MM.1S (cell line): ENCODE data around the gene BID.

Source experiments
- DNase-seq: peaks from one replicate; pipeline ENCODE4 v3.0.0-alpha.2; 2015
- H2AFZ ChIP-seq: fragments of 300-600 bp; sonication (generic); 2 replicates; pipeline ENCODE4 v1.6.0; 2016; ENCODE audit warnings: antibody characterized with exemption, low read length
- H3F3A ChIP-seq: fragments of 300-600 bp; sonication (generic); 2 replicates; pipeline ENCODE4 v1.6.1; 2016; ENCODE audit warnings: mild to moderate bottlenecking, antibody characterized with exemption, low read length, moderate library complexity, mixed read lengths; ENCODE audit not compliant: insufficient read depth
- H3K27ac ChIP-seq: fragments of 300-600 bp; sonication (generic); 2 replicates; pipeline ENCODE4 v1.5.1; 2016; ENCODE audit warnings: mild to moderate bottlenecking, low read length
- H3K27me3 ChIP-seq: fragments of 300-600 bp; sonication (generic); replicated peaks from 2 replicates; pipeline ENCODE4 v1.6.0; 2016; ENCODE audit warnings: low read length; ENCODE audit not compliant: insufficient read depth
- H3K36me3 ChIP-seq: fragments of 300-600 bp; sonication (generic); replicated peaks from 2 replicates; pipeline ENCODE4 v1.6.1; 2016; ENCODE audit warnings: mild to moderate bottlenecking, low read length, mixed read lengths; ENCODE audit not compliant: insufficient read depth
- H3K4me1 ChIP-seq: fragments of 300-600 bp; sonication (generic); 2 replicates; pipeline ENCODE4 v1.6.1; 2016; ENCODE audit warnings: low read length, mixed read lengths
- H3K4me2 ChIP-seq: fragments of 300-600 bp; sonication (generic); 2 replicates; pipeline ENCODE4 v1.6.0; 2016; ENCODE audit warnings: low read depth, low read length
- H3K4me3 ChIP-seq: fragments of 300-600 bp; sonication (generic); 2 replicates; pipeline ENCODE4 v1.5.1; 2016; ENCODE audit warnings: low read length, mixed read lengths
- H3K79me2 ChIP-seq: fragments of 300-600 bp; sonication (generic); 2 replicates; pipeline ENCODE4 v1.6.1; 2016; ENCODE audit warnings: mixed run types, low read length, mixed read lengths
- H3K9ac ChIP-seq: fragments of 300-600 bp; sonication (generic); 2 replicates; pipeline ENCODE4 v1.6.1; 2016; ENCODE audit warnings: low read length, mixed read lengths
- H3K9me2 ChIP-seq: fragments of 300-600 bp; sonication (generic); replicated peaks from 2 replicates; pipeline ENCODE4 v1.6.1; 2016; ENCODE audit warnings: mild to moderate bottlenecking, low read length, mixed read lengths; ENCODE audit not compliant: insufficient read depth
- H3K9me3 ChIP-seq: fragments of 300-600 bp; sonication (generic); replicated peaks from 2 replicates; pipeline ENCODE4 v1.6.1; 2016; ENCODE audit warnings: mild to moderate bottlenecking, low read length, mixed read lengths; ENCODE audit not compliant: insufficient read depth
- H4K20me1 ChIP-seq: fragments of 300-600 bp; sonication (generic); 2 replicates; pipeline ENCODE4 v1.6.1; 2016; ENCODE audit warnings: mild to moderate bottlenecking, low read length, moderate library complexity, mixed read lengths; ENCODE audit not compliant: insufficient read depth
- CTCF ChIP-seq: fragments of 300-600 bp; sonication (generic); IDR thresholded peaks from 2 replicates; pipeline ENCODE4 v1.5.1; 2016; ENCODE audit warnings: antibody characterized with exemption, low read length, mixed read lengths
- EZH2 ChIP-seq: fragments of 300-600 bp; sonication (generic); optimal IDR thresholded peaks from 2 replicates; pipeline ENCODE3; 2017; ENCODE audit warnings: low read depth, mild to moderate bottlenecking, antibody characterized with exemption, low read length, mixed read lengths
- EZH2phosphoT487 ChIP-seq: fragments of 300-600 bp; sonication (generic); IDR thresholded peaks from 2 replicates; pipeline ENCODE4 v1.6.1; 2018; ENCODE audit warnings: antibody characterized with exemption, low read length

Gene BID

DNA sequence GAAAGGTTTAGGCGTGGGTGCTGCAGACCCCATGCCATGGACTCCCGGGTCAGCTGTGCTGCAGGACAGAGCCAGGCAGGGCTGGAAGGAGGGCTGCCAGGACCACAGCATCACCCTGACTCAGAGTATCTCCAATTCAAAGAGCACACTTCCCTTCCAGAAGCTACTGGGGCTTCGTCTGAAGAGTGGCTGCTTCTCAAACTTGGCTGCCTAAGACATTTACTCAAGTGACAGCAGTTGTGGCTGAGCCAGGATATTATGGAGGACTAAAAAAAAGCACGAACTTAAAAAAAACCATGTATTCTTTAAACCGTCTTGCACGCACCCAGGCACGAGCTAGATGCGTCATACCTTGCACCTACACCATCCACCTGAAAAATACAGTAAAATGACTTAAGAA is 13.0 kb upstream of the BID start:
- Histone ChIP-seq H3K4me1 (no peaks in the 10 kb centered on the region), H3K4me3 (no peak overlapping the region), H4K20me1 (no peaks in the 10 kb centered on the region), H3K79me2 (no peaks in the 10 kb centered on the region), H2AFZ (no peak overlapping the region), H3K27me3 (no peaks in the 10 kb centered on the region), H3K4me2 (no peak overlapping the region), H3F3A (no peaks in the 10 kb centered on the region), H3K27ac (no peak overlapping the region), H3K9me3 (no peaks in the 10 kb centered on the region), H3K9me2 (no peaks in the 10 kb centered on the region), H3K9ac (no peak overlapping the region), H3K36me3 (no peaks in the 10 kb centered on the region)
- DNase-seq, result no peak
- TF ChIP-seq EZH2phosphoT487 (no peak), CTCF (no peak), EZH2 (no peak)

- H4K20me1 ChIP-seq, result no peaks in the 10 kb centered on the region
- H2AFZ ChIP-seq, result no peak overlapping the region
These were observed 12.3 kb upstream of the BID start for GRCh38 chr22:17786435-17787161.

DNA sequence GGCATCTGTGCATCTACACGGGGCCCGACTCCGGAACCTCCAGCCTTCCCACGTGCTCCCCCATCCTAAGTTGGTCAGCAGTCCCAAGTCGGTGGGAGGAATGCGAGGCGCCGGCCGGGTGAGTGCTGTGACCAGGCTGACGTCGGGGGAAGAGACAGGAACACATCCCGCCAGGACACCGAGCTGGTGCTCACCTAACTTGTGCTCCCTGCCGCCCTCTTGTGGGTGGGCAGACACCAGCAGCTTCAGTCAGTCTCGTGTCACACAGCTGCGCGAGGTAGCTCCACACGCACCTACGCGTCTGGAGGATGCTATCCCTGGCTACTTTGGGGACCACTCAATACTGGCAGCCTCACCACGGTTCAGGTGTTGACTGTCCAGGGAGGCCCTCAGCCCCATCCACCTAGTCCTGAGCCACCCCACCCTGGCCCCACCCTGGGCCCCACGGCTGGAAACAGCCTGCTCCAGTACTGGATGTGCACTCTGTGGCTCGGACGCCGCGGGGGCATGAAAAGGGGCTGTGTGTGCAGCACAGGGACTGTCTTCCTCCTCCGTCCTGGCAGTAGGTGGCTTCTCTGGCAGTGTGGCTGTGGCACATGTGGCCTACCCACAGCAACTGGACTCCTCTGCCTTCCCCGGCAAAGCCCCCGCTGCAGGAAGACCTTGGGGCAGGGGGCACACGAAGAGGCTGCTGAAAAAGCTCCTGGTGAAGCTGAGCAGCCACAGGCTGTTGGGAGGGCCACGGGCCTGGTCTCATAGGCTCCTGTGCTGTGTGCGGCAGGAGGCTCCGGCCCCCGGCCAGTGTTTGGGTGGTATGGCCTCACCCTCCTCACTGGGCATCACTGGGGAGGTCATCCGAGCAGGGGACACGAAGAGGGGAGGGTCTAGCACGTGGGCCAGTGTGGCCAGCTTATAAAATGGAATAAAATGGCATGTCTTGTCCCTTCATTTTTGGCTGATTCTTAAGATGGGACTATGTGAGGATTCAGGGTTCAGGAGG is 11.2 kb upstream of the BID start:
- Histone ChIP-seq H3K79me2 (no peaks in the 10 kb centered on the region), H2AFZ (no peak overlapping the region), H3K4me2 (no peak overlapping the region), H3K9ac (no peak overlapping the region), H3K9me2 (no peaks in the 10 kb centered on the region), H3K4me1 (no peaks in the 10 kb centered on the region), H3K27ac (no peak overlapping the region), H3K27me3 (no peaks in the 10 kb centered on the region), H3K4me3 (no peak overlapping the region), H4K20me1 (no peaks in the 10 kb centered on the region), H3K9me3 (no peaks in the 10 kb centered on the region), H3F3A (no peaks in the 10 kb centered on the region; the same call in 1 of the 2 replicates), H3K36me3 (no peaks in the 10 kb centered on the region)
- peak; percentile 71 for DNase-seq
- TF ChIP-seq EZH2phosphoT487, result no peak
- peak; percentile 79 for TF ChIP-seq CTCF
- no peak for TF ChIP-seq EZH2

More at GRCh38 chr22:17786435-17787161, 12.3 kb upstream of the BID start:
- Histone ChIP-seq H3K9me3 (no peaks in the 10 kb centered on the region), H3K9me2 (no peaks in the 10 kb centered on the region), H3K79me2 (no peaks in the 10 kb centered on the region), H3K9ac (no peak overlapping the region), H3K36me3 (no peaks in the 10 kb centered on the region), H3K27ac (no peak overlapping the region), H3K4me2 (no peak overlapping the region), H3K4me1 (no peaks in the 10 kb centered on the region), H3K4me3 (no peak overlapping the region), H3K27me3 (no peaks in the 10 kb centered on the region), H3F3A (no peaks in the 10 kb centered on the region)
- no peak for DNase-seq
- no peak for TF ChIP-seq EZH2
- TF ChIP-seq CTCF, result no peak
- TF ChIP-seq EZH2phosphoT487, result no peak
